Dermis blood vessel endothelial cell (primary cell): Measurements from ENCODE around the gene DDC. TPM values are rescaled to one million over a fixed set of nuclear protein-coding genes. Genes with fewer than 3 reads are reported as not detected.

ENCODE experiments used
- DNase-seq: peaks from one replicate; pipeline ENCODE4 v3.0.0; 2010
- total RNA-seq: library from RNA; depleted of rRNA; stranded (reverse); fragments of >200 nt; gene quantifications from 2 replicates; pipeline ENCODE4 v1.2.3, GENCODE V29; 2014

DDC gene
- total RNA-seq, 1 donor from 2014 or later: 0.17 TPM

DNA sequence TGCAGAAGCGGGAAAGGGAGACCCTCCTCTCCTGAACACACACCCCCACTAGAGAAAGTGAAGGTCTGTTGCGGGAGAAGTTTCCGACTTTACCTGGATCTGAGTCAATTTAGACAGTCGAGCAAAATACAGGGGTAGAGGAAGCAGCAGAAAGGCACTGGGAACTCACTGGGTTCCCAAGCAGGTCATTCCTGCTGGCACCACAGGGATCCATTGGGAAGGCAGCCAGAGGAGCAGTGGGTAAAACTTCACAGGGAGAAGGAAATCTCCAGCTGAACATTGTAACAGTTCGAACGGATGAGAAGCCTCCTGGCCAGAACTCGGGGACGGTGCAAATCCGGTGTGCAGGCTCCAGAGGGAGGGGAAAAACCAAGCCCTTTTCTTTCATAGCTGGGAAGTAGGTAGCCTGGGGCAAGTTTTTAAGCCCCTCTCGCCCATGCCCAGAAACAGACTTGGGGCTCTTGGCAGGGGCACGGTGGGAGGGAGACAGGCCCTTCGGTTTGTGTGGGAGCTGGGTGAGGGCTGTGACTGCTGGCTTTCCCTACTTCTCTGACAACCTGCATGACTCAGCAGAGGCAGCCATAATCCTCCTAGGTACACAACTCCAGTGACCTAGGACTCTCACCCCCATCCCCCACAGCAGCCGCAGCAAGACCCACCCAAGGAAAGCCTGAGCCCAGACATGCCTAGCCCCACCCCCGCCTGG, 51.9 kb downstream of the DDC start:
- no peak for DNase-seq

DNA sequence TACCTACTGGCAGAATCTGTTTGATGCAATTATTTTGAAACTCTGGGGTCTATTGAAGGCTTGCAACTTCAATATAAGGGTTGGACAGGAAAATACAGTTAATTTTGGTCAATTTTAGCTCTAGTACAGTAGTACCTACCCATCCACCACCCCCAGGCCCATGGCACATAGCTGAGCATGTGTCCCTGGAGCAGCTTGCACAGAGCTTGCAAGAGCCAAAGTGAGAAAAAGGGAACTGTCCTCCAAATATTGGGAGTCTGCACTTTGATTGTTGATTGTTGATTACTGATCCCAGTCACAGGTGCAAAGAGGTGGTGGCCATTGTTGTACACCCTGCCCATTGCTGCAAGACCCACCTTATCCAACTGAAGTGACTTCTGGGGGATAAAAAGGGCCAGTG, 52.8 kb downstream of the DDC start:
- no peak for DNase-seq

DNA sequence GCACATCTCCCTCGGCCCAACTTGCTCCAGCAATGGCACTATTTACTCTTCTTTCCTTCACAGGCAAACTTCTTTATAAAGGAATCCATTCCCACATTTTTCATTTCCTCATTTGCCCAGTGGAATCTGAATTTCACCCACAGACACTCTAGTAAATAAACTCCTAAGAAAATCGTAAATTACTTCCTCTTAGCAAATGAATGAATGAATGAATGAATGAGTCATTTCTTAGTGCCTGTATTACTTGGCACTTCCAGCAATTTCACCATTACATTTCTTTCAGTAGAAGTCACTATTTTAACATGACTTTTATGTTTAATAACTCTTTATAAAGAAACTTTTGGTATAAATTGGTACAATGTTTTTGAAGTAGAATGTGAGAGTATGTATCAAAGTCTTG, 55.7 kb downstream of the DDC start:
- no peak for DNase-seq

DNA sequence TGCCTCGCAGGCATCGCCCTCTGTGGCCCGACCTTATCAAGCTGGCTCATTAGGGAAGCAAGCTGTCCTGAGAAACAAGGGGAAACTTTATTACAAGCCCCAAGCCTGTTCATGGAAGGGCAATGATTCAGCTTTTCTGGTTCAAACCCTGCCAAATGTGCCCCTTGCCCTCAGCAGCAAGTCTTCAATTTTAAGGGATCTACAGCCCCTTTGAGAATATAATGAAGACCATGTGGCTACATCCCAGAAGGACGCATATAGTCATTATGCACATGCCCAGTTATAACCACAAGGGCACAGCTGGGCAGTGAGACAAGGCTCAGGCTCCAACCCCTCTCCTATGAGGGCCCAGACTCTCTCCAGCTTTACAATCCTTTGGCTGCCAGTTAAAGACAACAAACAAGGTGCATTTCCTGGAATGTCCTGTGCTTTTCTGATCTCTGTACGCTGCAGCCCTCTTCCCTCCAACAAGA, 56.7 kb downstream of the DDC start:
- no peak for DNase-seq

DNA sequence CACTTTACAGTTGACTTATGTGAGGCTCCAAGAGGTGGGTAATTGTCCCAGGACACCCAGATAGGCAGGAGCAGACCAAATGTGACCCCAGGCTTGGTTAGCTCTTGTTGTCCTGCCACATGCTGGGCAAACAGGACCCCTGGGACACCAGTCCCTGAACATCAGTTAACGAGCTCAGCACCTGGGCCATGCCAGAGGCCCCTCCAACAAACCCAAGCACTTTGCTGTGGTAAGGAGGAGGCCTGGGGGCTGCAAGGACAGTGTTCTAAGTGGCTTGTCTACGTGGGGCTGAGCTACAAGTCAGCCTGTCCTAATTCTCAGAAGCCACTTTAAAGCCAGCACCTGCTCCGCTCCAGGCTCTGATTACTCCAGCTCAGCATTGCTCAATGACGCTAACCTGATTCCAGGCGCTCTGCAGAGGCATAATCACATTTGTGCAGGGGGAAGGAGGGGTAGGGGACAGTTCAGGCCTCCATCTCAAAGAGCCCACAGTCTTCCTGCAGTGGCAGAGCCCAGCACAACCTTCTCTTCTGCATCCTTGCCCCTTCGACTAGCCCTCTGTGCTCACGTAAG, 57.2 kb downstream of the DDC start:
- DNase-seq: no peak

DNA sequence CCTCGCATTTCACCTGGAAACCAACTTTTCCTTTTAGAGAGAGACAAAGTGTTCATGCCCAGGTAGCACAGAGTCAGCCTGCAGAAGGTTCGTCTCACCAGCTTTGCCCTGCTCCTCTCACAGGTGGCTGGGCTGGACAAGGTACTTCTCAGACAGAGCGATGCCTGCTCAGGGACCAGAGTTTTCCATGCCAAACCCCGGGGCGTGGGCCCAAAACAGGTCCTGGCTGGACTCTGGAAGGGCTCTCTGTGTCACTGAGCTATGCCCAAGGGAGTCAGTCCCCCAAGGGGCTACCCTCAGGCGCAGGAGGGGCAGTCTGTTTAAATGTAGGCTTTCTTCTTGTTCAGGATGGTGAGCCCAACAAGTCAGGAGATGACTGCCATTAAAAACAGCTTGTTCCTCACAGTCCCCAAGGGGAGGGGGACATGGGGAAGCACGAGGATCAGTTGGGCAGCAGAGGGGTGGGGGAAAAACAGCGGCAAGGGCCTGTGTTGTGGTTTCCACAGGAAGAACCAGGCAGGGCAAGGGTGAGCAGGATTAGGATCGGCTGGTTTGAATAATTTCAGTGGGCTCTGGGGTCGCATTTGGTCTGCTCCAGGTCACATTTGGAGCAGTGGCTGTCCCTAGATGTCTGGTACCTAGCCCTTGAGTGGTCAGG, 59.5 kb downstream of the DDC start:
- no peak for DNase-seq

DNA sequence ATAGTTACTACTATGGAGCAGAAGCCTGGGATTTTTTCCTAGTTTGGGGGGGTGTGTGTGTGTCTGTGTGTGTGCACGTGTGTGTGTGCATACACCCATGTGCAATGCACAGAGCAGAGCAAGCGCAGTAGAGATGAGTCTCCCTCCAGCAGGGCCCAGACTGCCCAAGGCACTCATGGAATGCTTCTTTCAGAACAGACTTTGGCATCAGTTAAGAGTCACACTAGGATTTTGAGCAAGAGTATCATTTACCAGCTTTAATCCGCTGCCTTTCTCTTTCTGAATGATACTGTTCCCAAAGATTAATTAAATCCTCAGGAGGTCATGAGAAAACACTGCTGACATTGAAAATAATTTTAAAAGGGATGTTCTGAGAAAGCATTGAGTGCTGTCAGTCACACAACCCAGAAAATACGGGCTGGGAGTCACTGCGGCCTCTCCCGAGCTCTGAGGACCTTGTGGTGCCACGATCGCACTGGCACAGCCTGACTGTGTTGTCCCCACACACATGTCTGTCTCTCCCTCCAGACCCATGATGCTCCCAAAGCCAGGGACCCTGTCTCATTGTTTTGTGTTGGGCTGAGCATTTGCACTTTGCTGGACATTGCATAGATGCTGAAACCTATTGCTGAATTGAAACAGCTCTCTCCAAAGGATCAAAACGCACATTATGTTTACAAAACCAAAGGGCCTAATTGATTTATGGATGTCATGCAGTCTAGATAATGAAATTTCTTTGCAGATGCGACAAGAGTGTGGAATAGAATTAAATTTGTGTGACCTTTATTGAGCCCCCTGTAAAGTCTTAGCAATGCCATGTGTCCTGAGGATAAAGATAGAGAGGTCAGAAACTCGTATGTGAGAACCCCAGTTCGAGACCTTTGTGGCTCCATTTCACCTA, 60.3 kb downstream of the DDC start:
- DNase-seq: no peak

DNA sequence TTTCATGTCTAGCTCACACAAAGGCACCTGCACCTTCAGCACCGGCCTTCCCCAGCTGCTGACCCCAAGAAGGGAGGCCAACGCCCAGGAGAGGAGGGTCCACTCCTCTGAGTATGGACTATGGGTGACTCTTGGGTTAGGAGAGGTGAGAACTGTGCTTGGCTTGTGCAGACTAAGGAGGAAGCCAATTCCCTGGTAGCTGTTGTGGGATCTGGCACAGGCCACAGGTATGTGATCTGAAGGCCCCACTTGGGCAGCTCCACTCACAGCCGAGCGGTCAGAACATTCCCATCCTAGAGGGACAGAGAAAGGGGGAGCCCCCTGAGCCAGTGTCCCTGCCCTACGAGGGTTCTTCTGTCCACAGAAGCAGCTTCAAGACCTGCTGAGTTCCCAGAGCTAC, 62.3 kb downstream of the DDC start:
- no peak for DNase-seq

DNA sequence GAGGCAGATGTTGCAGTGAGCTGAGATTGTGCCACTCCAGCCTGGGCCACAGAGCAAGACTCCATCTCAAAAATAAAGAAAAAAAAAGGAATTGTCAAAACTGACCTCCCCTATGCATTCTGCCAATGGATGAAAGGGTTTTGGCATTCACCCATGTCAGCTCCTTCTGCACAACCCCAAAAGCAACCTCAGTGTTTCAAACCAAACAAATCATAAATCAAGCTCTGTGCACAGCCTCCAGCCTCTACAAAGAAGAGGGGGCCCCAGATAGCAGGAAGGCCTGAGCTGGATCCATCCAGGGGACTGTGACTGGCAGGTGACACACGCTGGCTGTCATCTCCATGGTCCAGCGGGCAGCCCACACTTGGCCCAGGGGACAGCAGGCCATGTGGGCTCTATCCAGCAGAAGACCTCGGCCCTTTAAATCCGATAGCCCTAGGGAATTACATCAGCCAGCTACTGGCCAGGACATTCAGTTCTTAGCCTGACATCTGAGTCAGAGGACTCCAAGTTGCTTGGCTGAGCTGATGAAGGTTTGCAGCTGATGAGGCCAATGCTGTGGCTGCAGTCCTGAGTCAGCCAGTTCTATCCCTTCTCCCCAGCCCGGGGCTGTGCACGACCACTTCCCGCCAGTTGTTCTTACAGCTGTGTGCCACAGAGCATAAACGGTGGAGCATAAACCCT, 63.1 kb downstream of the DDC start:
- peak; percentile 55 for DNase-seq

DNA sequence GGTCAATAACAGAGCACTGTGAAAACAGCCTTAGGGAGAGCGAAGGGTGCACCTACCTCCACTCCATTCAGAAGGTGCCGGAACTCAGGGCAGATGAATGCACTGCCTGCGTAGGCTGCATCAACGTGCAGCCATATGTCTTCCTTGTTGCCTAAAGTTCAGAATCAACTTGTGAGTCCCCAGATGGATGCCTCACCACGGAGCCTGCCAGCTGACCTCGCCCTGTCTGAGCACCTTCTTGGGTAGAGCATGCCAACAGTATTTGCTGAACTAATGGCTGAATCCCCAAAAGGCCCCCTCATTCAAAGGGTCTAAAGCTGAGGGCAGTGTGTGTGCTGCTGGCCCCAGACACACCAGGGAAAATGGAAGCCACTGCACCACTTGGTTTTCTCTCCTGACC, 66.1 kb downstream of the DDC start:
- no peak for DNase-seq

DNA sequence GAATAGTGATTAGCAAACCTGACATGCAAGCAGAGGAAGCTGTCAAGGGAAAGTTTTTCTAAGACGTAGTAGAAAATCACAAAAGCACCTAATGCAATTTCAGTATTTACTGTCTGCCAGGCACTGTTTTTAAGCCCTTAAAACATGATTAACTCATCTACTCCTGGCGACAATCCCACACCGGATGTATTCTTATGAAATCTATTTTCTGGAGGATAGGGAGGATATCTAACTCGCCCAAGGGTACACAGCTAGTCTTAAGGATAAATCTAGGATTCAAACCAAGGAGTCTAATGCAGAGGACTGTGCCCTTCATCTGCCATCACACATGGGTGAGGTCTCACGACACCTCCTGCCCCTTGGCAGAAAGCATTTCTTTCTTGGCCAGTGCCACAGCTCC, 67.2 kb downstream of the DDC start:
- peak; percentile 49 for DNase-seq

DNA sequence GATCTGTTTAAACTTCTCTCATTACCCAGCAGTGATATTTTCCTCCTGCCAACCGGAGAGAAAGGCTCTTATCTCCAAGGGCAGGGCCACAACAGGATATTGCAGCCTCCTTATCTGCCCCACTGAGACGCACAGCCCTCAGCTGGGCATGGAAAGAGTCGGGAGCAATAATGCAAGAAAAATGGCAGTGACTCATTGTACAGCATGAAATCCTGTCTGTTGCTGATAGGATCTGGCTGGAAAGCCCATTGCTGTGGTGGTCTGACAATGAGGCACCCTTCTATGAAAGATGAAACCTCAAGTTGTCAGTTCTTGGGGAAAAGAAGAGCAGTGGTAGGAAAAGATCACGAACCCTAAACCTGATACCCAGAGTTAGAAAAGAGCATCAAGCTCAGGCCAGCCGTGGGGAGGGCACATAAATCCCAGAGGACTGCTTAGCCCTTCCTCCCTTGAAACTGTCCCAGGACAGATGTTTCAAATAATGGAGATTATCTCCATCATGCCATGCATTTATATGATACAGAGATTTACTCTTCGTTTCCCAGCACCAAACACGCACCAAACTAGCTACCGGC, 68.0 kb downstream of the DDC start:
- peak; percentile 91 for DNase-seq

DNA sequence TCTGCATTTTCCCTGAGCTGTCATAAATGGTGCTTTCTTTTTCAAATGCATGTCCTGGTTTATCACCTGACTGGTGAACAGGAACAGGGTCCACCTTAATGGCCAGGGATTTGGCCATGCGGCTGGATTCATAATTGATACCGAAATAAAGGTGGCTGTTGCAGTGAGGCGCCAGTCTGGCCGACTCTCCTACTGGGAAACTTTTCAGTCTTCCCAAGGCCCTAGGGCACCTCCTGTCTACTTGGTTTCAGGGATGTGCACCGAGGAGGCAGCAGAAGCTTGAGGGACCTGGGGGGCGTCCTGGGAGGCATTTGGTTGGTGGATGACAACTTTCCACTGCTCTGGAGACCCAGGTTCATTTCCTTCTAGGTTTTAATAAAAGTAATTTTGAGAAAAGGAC, 68.6 kb downstream of the DDC start:
- DNase-seq: no peak

DNA sequence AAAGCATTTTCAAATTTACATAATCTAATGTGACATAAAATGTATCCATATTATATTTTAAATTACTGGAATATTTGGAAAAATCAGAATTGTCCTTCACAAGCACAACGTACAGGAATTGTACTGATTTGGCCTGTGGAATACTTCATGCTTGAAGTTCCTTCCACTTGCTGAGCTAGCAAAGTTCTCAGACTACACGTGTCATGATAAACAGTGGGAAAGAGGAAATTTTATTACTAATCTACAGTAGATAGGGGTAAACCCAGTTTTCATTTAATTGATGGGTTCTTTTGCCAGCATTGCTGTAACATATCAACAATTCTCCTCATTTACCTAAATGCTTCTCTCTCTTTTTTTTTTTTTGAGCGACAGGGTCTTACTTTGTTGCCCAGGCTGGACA, 69.5 kb downstream of the DDC start:
- peak; percentile 16 for DNase-seq

DNA sequence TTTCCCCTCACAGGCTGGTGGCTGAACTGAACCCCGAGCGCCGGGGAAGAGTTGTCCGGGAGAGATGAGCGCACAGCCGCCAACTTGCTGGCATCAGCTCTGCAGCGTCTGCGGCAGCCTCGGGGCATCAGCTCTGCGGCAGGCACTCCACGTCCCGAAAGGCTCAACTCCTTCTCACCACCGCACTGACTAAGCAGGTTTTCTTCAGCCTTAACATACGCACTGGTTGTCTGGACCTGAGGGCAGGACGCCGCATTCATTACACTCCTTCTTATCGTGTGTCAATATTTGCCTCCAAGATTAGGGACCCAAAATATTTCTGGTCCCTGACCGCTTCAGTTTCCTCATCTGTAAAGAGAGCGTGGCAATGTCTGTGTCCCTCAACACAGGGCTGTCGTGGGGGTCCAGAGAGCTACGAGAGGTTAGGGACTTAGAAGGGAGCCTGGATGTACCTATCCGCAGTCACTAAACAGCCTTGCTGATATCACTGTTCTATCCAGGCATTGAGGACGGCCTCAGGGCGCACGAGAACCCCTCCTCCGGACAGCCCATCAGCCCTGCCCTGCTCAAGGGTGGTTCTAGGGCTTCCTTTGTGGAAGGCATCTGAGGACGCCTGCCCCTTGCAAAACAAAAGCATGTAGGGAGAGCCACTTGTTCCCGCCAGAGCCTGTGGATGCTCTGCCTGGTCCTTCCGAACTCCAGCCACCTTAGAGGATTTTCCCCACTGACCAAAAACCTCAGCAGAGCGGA, 72.3 kb downstream of the DDC start:
- no peak for DNase-seq

DNA sequence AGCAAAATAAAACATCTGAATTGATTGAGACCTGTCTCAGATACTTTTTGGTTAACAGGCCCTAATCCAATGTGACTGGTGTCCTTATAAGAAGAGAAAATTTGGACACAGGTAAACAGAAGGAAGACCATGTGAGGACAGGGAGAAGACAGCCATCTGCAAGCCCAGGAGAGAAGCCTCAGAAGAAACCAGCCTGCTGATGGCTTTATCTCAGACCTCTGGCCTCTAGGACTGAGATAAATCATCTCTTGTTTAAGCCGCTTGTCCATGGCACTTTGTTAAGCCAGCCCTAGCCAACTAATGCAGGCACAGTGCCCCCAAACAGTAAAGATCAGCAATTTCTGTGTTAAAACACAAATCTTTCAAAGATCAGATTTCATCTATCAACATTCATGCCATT, 73.3 kb downstream of the DDC start:
- no peak for DNase-seq

DNA sequence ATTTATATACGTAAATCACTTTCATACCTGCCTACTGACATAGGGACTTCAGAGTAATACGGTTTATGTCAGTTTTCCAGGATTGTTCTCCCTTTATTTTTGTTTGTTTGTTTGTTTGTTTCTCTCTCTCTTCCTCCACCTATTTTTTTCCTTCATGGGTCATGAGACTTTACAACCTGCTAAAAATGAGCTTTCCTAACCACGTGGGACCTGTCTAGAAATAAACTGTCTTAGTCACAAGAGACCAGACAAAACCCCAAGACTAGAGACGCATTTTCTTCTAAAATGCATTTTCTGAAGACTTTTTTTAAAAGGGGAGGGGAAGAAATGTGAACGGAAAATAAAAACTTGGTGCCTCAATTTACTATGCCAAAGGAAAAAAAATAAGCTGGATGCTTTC, 74.0 kb downstream of the DDC start:
- no peak for DNase-seq

DNA sequence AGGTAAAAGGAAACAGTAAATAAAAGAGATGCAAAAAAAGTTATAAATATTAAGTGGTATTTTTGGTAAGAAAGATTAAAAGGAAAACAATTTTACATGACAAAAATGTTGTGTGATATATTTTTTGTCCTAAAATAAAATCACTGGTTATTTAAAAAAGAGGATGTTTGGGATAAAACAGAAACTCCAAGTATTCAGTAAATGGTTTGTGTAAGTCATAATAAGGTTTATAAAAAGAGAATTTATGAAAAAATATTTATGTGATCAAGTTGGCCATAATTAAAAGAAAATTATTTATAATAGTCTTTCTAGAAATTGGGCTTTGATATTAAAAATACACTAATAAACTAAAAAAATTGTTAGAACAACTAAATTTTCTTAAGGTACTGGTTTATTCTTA, 76.8 kb downstream of the DDC start:
- DNase-seq: no peak

DNA sequence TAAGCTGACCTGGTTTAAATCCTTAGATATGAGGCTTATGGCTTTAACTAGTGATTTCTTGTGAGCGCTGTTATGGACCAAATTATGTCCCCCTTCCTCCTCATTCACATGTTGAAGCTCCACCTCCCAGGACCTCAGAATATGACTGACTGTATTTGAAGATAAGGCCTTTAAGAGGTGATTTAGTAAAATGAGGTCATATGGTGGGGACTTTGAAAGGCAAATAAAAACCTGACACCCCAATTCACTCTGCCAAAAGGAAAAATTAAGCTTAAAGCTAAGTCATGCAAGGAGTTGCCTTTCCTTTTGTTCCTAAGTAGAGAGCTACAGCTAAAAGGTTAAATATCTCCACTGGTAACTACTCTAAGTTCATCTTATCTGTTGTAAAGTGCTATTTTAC, 78.7 kb downstream of the DDC start:
- DNase-seq: no peak

DNA sequence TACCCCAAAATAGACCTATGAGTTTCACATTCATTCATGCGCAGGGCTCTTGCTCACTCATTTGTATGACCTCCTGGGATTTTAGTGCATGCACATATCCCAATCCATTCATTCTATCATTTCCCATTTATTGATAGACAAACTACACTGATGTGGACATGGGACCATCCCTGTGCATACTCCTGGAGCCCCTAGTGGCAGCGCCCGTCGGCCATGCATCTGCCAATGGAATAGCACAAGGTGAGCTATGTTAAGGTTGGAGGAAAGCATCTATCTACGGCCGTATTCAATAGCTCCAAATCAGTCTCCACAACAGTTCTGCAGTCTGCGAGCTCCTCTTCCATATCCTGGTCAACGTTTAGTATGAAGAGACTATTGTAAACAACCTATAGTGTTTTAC, 83.3 kb downstream of the DDC start:
- no peak for DNase-seq

DNA sequence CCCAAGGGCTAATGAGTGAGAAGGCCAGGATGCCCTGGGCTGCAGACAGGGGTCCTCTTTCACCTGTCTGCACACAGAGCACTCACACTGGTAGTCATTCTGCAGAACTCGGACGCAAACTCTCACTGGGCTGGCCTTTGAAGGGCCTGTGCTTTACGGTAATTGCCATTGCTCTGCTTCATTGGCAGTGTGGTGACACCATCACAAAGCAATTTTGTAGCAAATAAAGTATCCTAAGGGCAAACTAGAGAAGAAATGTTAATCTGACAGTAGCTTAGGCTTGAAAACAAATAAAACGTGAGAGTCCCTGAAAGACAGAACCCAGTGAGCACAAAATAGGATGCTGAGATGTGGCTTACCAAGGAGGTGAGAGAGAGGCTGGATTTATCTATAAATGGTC, 84.4 kb downstream of the DDC start:
- DNase-seq: no peak
